Myocyte (in vitro differentiated cells): ENCODE measurements around the gene LYRM2. TPM values are rescaled to one million over a fixed set of nuclear protein-coding genes. Genes with fewer than 3 reads are reported as not detected.

Experiments used
- total RNA-seq: library from RNA; depleted of rRNA; stranded (reverse); fragments of >200 nt; gene quantifications from 2 replicates; pipeline ENCODE4 v1.2.3, GENCODE V29; 2014

LYRM2 gene
- total RNA-seq, 1 donor from 2014 or later, result 44.3 TPM

Other genes starting within 250 kb of the LYRM2 start
- 12.3 and 22.7 TPM in 2 replicates for gene RRAGD, start 226.5 kb downstream of the LYRM2 start, total RNA-seq
- 0.48 and 4.0 TPM in 2 replicates for gene ANKRD6, start 205.6 kb downstream of the LYRM2 start, total RNA-seq
- gene MDN1, start 181.0 kb upstream of the LYRM2 start, total RNA-seq, result 21.9 and 25.8 TPM in 2 replicates
- 11.1 and 12.4 TPM in 2 replicates for gene CASP8AP2, start 191.1 kb upstream of the LYRM2 start, total RNA-seq